HG02571 (cell line): ENCODE data around the gene ADGRG1.
A peak's percentile ranks its signal among the peaks of the same experiment; 100 is the strongest.
"Not testable (repeated sequence)": the region's sequence is repeated elsewhere in the genome, so short reads cannot be mapped to it uniquely, and the experiment has no call there.

ENCODE experiments used
- ATAC-seq: cut with Tn5 transposase; IDR thresholded peaks from one replicate; pipeline ENCODE4 v1.9.1; 2021; ENCODE audit warnings: mild to moderate bottlenecking, moderate library complexity; ENCODE audit not compliant: unreplicated experiment

The ADGRG1 gene

GRCh38 chr16:57628008-57628781 is at the start of gene ADGRG1:
ADGRG1 (plus strand) TSS chr16:57628630; CDS start chr16:57650288, 21,658 bp downstream.
- ATAC-seq: no peak

- no peak for ATAC-seq
These were observed 49.1 kb upstream of the ADGRG1 start for GRCh38 chr16:57579361-57579665.

- ATAC-seq: no peak
These were observed 43.3 kb upstream of the ADGRG1 start for GRCh38 chr16:57585051-57585687.

- ATAC-seq: no peak
These were observed 39.6 kb upstream of the ADGRG1 start for GRCh38 chr16:57588831-57589230.

GRCh38 chr16:57589374-57589773 is 39.1 kb upstream of the ADGRG1 start:
- ATAC-seq: no peak

- no peak for ATAC-seq
These were observed 37.8 kb upstream of the ADGRG1 start for GRCh38 chr16:57590654-57591085.

- ATAC-seq: peak; percentile 56
These were observed 37.2 kb upstream of the ADGRG1 start for GRCh38 chr16:57591086-57591869.

GRCh38 chr16:57591870-57592485 is 36.5 kb upstream of the ADGRG1 start:
- ATAC-seq: no peak

GRCh38 chr16:57592591-57593003 is 35.8 kb upstream of the ADGRG1 start:
- no peak for ATAC-seq

- no peak for ATAC-seq
These were observed 35.4 kb upstream of the ADGRG1 start for GRCh38 chr16:57593021-57593420.

- ATAC-seq: no peak
These were observed 34.4 kb upstream of the ADGRG1 start for GRCh38 chr16:57593990-57594389.

GRCh38 chr16:57594531-57595031 is 33.8 kb upstream of the ADGRG1 start:
- ATAC-seq: no peak

- not testable (repeated sequence) for ATAC-seq
These were observed 32.2 kb upstream of the ADGRG1 start for GRCh38 chr16:57596234-57596633.

- no peak for ATAC-seq
These were observed 30.0 kb upstream of the ADGRG1 start for GRCh38 chr16:57598437-57598836.

- no peak for ATAC-seq
These were observed 28.2 kb upstream of the ADGRG1 start for GRCh38 chr16:57600048-57600835.

GRCh38 chr16:57600952-57601580 is 27.4 kb upstream of the ADGRG1 start:
- no peak for ATAC-seq

GRCh38 chr16:57601801-57602478 is 26.5 kb upstream of the ADGRG1 start:
- ATAC-seq: peak; percentile 72

GRCh38 chr16:57603115-57604024 is 25.1 kb upstream of the ADGRG1 start:
- no peak for ATAC-seq
